OCI-LY1 (cell line): Measurements from ENCODE around the gene MIA3.

Source experiments
- CTCF ChIP-seq: fragments of 200-600 bp; sonication (generic), shearing (Covaris generic); IDR thresholded peaks from 2 replicates; pipeline ENCODE4 v1.5.1; 2017; ENCODE audit warnings: mild to moderate bottlenecking, antibody characterized with exemption, low read length, moderate library complexity, mixed read lengths
- EZH2 ChIP-seq: fragments of 200-600 bp; sonication (generic), shearing (Covaris generic); IDR thresholded peaks from 2 replicates; pipeline ENCODE4 v1.8.0; 2017; ENCODE audit warnings: borderline replicate concordance, mixed run types, mild to moderate bottlenecking, antibody characterized with exemption, low read length, moderate library complexity, mixed read lengths

DNA sequence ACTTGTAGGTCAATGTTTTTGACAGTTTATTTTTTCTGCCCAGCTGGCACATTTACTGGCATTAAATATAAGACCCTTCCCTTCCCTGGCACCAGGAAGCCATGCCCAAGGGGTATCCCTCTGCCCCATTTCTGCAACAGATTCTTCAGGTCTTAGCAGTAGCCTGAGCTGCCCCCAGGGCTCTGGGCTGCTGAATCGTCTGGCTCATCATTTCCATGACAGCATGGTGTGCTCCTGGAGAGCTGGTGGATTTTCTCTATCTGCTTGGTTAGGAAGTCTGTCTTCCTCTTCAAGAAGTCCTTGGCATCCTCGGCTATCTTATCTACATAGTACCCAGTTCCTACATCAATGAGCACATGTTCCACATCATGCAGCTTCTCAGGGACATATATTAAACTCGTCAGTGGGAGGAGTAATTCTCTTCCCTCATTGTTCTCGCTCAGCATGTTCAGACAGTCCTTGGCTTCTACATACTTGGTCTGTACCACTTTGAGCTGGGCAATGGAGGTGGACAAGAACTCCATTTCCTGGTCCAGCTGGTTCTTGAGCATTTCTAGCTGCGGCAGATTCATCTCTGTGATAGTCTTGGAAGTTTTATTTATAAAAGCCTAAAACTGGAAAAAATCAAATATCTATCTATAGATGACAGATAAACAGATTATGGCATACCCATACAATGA lies 23.5 kb downstream of the MIA3 start:
- TF ChIP-seq CTCF, result no peak
- TF ChIP-seq EZH2, result no peak
